K562 (cell line): ENCODE data around the gene RPRD1B. TPM values are rescaled to one million over a fixed set of nuclear protein-coding genes. Genes with fewer than 3 reads are reported as not detected.

Experiments used
- ARNT ChIP-seq, 2 experiments: fragments of 450-650 bp; IDR thresholded peaks; 2 replicates each; pipeline ENCODE4 v1.6.1; 2016; ENCODE audit warnings: mild to moderate bottlenecking in 1 of 2
- BDP1 ChIP-seq: IDR thresholded peaks from 3 replicates; pipeline ENCODE4 v1.6.1; 2011; ENCODE audit not compliant: insufficient read length, insufficient read depth
- DDX20 ChIP-seq: fragments of 450-650 bp; IDR thresholded peaks from 2 replicates; pipeline ENCODE4 v1.6.1; 2016; ENCODE audit warnings: missing genetic modification characterization, low read depth, mild to moderate bottlenecking, missing compliant biosample characterization, moderate library complexity
- DNMT1 ChIP-seq: fragments of 450-650 bp; IDR thresholded peaks from 2 replicates; pipeline ENCODE4 v1.6.1; 2016; ENCODE audit warnings: antibody characterized with exemption, mild to moderate bottlenecking
- ELF1 ChIP-seq: fragments of 200-800 bp; sonication (Bioruptor generic); IDR thresholded peaks from 2 replicates; pipeline ENCODE4 v1.6.1; 2016; ENCODE audit warnings: missing genetic modification characterization, missing compliant biosample characterization
- ETV6 ChIP-seq, 3 experiments: fragments of 150-350 bp in 1 of 3; sonication (generic) in 1 of 3; formaldehyde crosslinking in 1 of 3; IDR thresholded peaks; 2 replicates each; pipeline versions ENCODE4 v1.6.1 to v1.8.0; 2014 to 2022; ENCODE audit warnings: borderline replicate concordance in 2 of 3, low read depth in 2 of 3, antibody characterized with exemption in 1 of 3, low read length in 1 of 3, mild to moderate bottlenecking in 1 of 3, missing genetic modification reagents in 1 of 3
- HIVEP1 ChIP-seq: fragments of 250-450 bp; sonication (Bioruptor Pico); IDR thresholded peaks from 2 replicates; pipeline ENCODE4 v1.4.0; 2020; ENCODE audit warnings: mild to moderate bottlenecking
- HNRNPK ChIP-seq: fragments of 200-400 bp; formaldehyde crosslinking; IDR thresholded peaks from one replicate; pipeline ENCODE4 v1.6.1; 2018; ENCODE audit warnings: mild to moderate bottlenecking, low read depth, low read length; ENCODE audit not compliant: poor library complexity, severe bottlenecking
- KAT2B ChIP-seq: IDR thresholded peaks from one replicate; pipeline ENCODE4 v1.6.1; 2012; ENCODE audit warnings: low read depth, mild to moderate bottlenecking, control low read depth, inconsistent platforms, low read length, moderate library complexity
- KDM4B ChIP-seq, 2 experiments: fragments of 450-650 bp in 1 of 2; sonication (generic) in 1 of 2; IDR thresholded peaks; 2 replicates each; pipeline ENCODE4 v1.6.1; 2016 to 2017; ENCODE audit warnings: borderline replicate concordance in 2 of 2, antibody characterized with exemption in 1 of 2, low read depth in 1 of 2, mild to moderate bottlenecking in 1 of 2
- LEF1 ChIP-seq: fragments of 450-650 bp; IDR thresholded peaks from 2 replicates; pipeline ENCODE4 v1.6.1; 2016; ENCODE audit warnings: mild to moderate bottlenecking
- MAFG ChIP-seq: fragments of 450-650 bp; conservative IDR thresholded peaks from 2 replicates; pipeline ENCODE4 v1.6.1; 2016; ENCODE audit warnings: missing genetic modification characterization, missing compliant biosample characterization
- MCM3 ChIP-seq: fragments of 450-650 bp; IDR thresholded peaks from 2 replicates; pipeline ENCODE4 v1.6.1; 2016
- NCOA2 ChIP-seq, 2 experiments: fragments of 450-650 bp; IDR thresholded peaks; 2 replicates each; pipeline ENCODE4 v1.6.1; 2018; ENCODE audit warnings: mild to moderate bottlenecking in 2 of 2, moderate library complexity in 1 of 2; ENCODE audit not compliant: partially characterized antibody in 2 of 2
- NFE2 ChIP-seq: IDR thresholded peaks from 2 replicates; pipeline ENCODE4 v1.6.1; 2014; ENCODE audit warnings: antibody characterized with exemption, low read depth
- NR2C2 ChIP-seq, 2 experiments: fragments of 200-800 bp in 1 of 2; sonication (Bioruptor generic) in 1 of 2; sonication (generic) in 1 of 2; formaldehyde crosslinking in 1 of 2; IDR thresholded peaks; 2 replicates each; pipeline versions ENCODE4 v1.6.1 to v1.8.0; 2016 to 2022; ENCODE audit warnings: mild to moderate bottlenecking in 1 of 2, missing compliant biosample characterization in 1 of 2, missing genetic modification characterization in 1 of 2, missing genetic modification reagents in 1 of 2
- RERE ChIP-seq: sonication (generic); formaldehyde crosslinking; IDR thresholded peaks from 2 replicates; pipeline ENCODE4 v1.8.0; 2023; ENCODE audit warnings: missing genetic modification reagents, mild to moderate bottlenecking, borderline replicate concordance
- ZFP1 ChIP-seq: fragments of 450-650 bp; formaldehyde crosslinking; IDR thresholded peaks from 2 replicates; pipeline ENCODE4 v1.4.0; 2020; ENCODE audit warnings: mild to moderate bottlenecking, mixed read lengths
- ZNF316 ChIP-seq: fragments of 450-650 bp; IDR thresholded peaks from 2 replicates; pipeline ENCODE4 v1.6.1; 2016
- ZNF444 ChIP-seq: fragments of 250-450 bp; sonication (Bioruptor Pico); IDR thresholded peaks from 2 replicates; pipeline ENCODE4 v1.4.0; 2020; ENCODE audit warnings: mild to moderate bottlenecking, moderate library complexity
- ZNF717 ChIP-seq: fragments of 250-450 bp; sonication (Bioruptor Pico); IDR thresholded peaks from 2 replicates; pipeline ENCODE4 v1.5.0; 2021
- polyA plus RNA-seq, 8 experiments: library from polyadenylated mRNA; depleted of rRNA in 4 of 8; stranded (reverse) in 5 of 8; unstranded in 3 of 8; fragments of >200 nt; fragmentation: Nextera tagmentation in 2 of 8; fragmentation: Illumina TruSeq in 1 of 8; extraction: Ambion mirVana in 2 of 8; extraction: Trizol in 1 of 8; gene quantifications; 2 replicates each; pipeline versions ENCODE4 v1.2.1 to v1.2.3, GENCODE V29; 2011 to 2014; ENCODE audit warnings: inconsistent platforms in 1 of 8, missing spikeins in 1 of 8
- total RNA-seq, 7 experiments: library from RNA; depleted of rRNA in 6 of 7; stranded (reverse); fragments of >200 nt in 6 of 7; fragmentation: Illumina TruSeq in 2 of 7; extraction: Trizol in 2 of 7; gene quantifications; 2 replicates each; pipeline versions ENCODE4 v1.2.1 to v1.2.3, GENCODE V29; 2011 to 2021; ENCODE audit warnings: low replicate concordance in 1 of 7

The RPRD1B gene
- total and polyA plus RNA-seq, 9 of the 15 experiments (the other 6 are each of a cell fraction or from before 2014, with no cell fraction given) = 5.5 to 43.0 (median 24.4) TPM

GRCh38 chr20:38033330-38034107 lies at the start of gene RPRD1B, which contains the start of gene TTI1 (continued):
- no peak for TF ChIP-seq RERE (CRISPR knock-in tag)
- TF ChIP-seq KAT2B = no peak
- no peak for TF ChIP-seq ETV6 (IDR thresholded peaks at IDR 0.05; ENCODE audit: borderline replicate concordance in 1 of 2, low read depth in 2 of 2, low read length in 1 of 2)
- TF ChIP-seq ETV6 (CRISPR knock-in tag; IDR thresholded peaks at IDR 0.05; ENCODE audit: borderline replicate concordance) = no peak
- TF ChIP-seq ZNF316 = no peak
- no peak for TF ChIP-seq DNMT1
- no peak for TF ChIP-seq ARNT (IDR thresholded peaks at IDR 0.05)
- TF ChIP-seq ZNF717 (CRISPR knock-in tag) = no peak
- TF ChIP-seq LEF1 = no peak
- TF ChIP-seq HNRNPK = no peak
- no peak for TF ChIP-seq ZNF444 (CRISPR knock-in tag)
- TF ChIP-seq MAFG (tag) = no peak
- TF ChIP-seq DDX20 (tag) = no peak
- TF ChIP-seq MCM3 = no peak
- TF ChIP-seq HIVEP1 (CRISPR knock-in tag) = no peak
- no peak for TF ChIP-seq BDP1
- no peak for TF ChIP-seq NFE2
- TF ChIP-seq NCOA2 (IDR thresholded peaks at IDR 0.05; ENCODE audit: partially characterized antibody in 2 of 2) = peak in 1 of 2 experiments; percentile 95
- TF ChIP-seq NR2C2 (CRISPR knock-in tag; IDR thresholded peaks at IDR 0.05) = peak; percentile 99
- peak; percentile 100 for TF ChIP-seq NR2C2 (tag; IDR thresholded peaks at IDR 0.05)
- TF ChIP-seq ELF1 (tag) = 0 out of 2 replicates have a peak, but pooled peaks have one; percentile 41
- TF ChIP-seq ZFP1 = no peak
- no peak for TF ChIP-seq KDM4B (IDR thresholded peaks at IDR 0.05; ENCODE audit: borderline replicate concordance in 2 of 2, low read depth in 1 of 2)
